Measurements from ENCODE around the gene KLRF1.

The KLRF1 gene

GRCh38 chr12:9806714-9807113 is 20.6 kb upstream of the KLRF1 start:
- Histone ChIP-seq H3K9me3 (no peaks in the 10 kb centered on the region), H3K9ac (no peak overlapping the region), H4K20me1 (no peaks in the 10 kb centered on the region), H3K4me2 (no peak overlapping the region), H3K36me3 (no peaks in the 10 kb centered on the region), H3K4me1 (0 out of 2 replicates have a peak, but pooled peaks cover 5% of the 10 kb centered on the region), H3K27me3 (no peaks in the 10 kb centered on the region), H3K4me3 (no peak overlapping the region), H3K27ac (no peak overlapping the region)
- no peak for TF ChIP-seq Cebpa-rat (IDR thresholded peaks at IDR 0.05)

DNA sequence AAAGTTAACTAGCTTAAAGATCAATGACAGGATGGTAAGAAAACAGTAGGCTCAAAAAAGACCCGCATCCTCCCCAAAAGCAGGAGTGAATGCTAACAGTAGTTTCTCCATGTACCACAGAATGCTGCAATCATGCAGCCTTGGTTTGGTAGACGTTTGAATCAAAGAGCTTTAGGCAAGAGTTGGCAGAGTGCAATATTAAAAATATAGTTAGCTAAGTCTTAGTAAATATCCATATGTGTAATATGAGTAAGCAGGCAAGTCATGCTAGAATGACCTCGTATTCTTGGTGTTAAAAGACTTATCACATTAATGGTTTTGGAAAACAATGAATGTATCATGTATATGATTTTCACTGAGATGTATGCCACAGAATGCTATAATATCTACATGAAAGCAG is 18.8 kb upstream of the KLRF1 start:
- Histone ChIP-seq H3K9ac (no peak overlapping the region), H3K27me3 (no peaks in the 10 kb centered on the region), H3K4me2 (no peak overlapping the region), H3K9me3 (no peaks in the 10 kb centered on the region), H3K4me1 (0 out of 2 replicates have a peak, but pooled peaks cover 5% of the 10 kb centered on the region), H3K36me3 (no peaks in the 10 kb centered on the region), H3K4me3 (no peak overlapping the region), H3K27ac (no peak overlapping the region), H4K20me1 (no peaks in the 10 kb centered on the region)
- no peak for TF ChIP-seq Cebpa-rat (IDR thresholded peaks at IDR 0.05)

DNA sequence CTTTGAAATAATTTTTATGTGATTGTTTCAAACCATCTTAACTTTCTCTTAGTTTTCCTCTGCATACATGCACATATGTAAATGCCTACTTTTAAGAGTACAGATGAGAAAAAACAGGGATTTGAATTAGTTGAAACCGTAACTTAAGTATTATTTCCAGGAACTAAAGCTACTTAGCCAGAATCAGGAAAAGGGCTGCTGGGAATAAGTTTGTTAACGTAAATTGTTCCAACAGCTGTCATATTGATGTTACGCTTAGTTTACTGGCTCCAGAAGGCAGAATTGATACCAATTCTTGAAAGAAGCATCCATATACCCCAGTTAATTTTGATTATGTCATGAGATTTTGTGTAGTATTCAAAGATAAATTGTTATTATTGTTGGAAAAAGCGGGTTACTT is 17.9 kb upstream of the KLRF1 start:
- Histone ChIP-seq H3K9ac (no peak overlapping the region), H4K20me1 (no peaks in the 10 kb centered on the region), H3K4me2 (no peak overlapping the region), H3K4me1 (peaks cover 12% of the 10 kb centered on the region), H3K27ac (no peak overlapping the region), H3K4me3 (no peak overlapping the region), H3K36me3 (no peaks in the 10 kb centered on the region), H3K27me3 (no peaks in the 10 kb centered on the region), H3K9me3 (no peaks in the 10 kb centered on the region)
- TF ChIP-seq Cebpa-rat (IDR thresholded peaks at IDR 0.05) = no peak

DNA sequence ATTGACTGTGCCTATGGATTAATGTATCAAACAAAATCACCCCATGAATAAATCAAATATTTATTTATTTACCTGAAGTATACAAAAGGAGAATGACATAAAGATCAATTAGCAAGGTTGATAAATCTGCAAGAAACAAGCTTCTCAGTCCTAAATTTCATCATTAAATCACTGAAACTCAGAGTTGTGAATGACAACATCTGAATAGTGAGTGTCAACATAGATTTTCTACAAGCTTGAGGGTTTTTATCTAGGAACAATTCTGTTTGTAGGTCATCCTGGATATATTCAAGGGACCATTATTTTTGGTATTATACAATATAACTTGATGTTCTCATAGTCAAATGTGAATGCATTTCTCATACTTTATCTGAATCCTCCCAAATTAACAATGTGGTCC is 17.4 kb upstream of the KLRF1 start:
- Histone ChIP-seq H3K9me3 (no peaks in the 10 kb centered on the region), H3K27me3 (no peaks in the 10 kb centered on the region), H3K27ac (no peak overlapping the region), H3K9ac (no peak overlapping the region), H3K4me1 (peaks cover 12% of the 10 kb centered on the region), H3K4me2 (no peak overlapping the region), H4K20me1 (no peaks in the 10 kb centered on the region), H3K4me3 (no peak overlapping the region), H3K36me3 (no peaks in the 10 kb centered on the region)
- no peak for TF ChIP-seq Cebpa-rat (IDR thresholded peaks at IDR 0.05)

GRCh38 chr12:9810671-9811070 is 16.6 kb upstream of the KLRF1 start:
- Histone ChIP-seq H3K36me3 (no peaks in the 10 kb centered on the region), H3K4me2 (0 out of 2 replicates have a peak overlapping the region, but pooled peaks have one; percentile 8), H3K27me3 (no peaks in the 10 kb centered on the region), H3K27ac (no peak overlapping the region), H4K20me1 (no peaks in the 10 kb centered on the region), H3K4me3 (no peak overlapping the region), H3K9me3 (no peaks in the 10 kb centered on the region), H3K4me1 (peaks cover 12% of the 10 kb centered on the region), H3K9ac (no peak overlapping the region)
- TF ChIP-seq Cebpa-rat (IDR thresholded peaks at IDR 0.05) = no peak

DNA sequence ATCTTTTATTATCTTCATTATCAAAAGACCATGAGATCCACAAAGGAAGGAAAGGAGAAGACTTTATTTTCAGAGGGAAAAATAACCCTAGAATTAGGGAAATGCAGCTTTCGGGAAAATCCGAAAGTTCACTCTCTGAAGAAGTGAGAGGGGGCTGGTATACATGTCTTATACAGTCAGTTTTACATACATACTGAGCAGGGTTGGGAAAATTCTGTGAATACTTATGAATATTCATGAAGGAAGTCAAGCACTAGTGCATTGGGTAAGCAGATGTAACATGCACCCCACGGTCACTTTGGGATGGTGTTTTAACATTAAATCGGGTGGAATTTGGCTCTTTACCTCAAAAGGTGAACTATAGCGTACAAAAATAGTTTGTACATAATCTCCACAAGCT is 15.7 kb upstream of the KLRF1 start:
- Histone ChIP-seq H3K4me3 (no peak overlapping the region), H3K4me1 (peaks cover 12% of the 10 kb centered on the region), H4K20me1 (no peaks in the 10 kb centered on the region), H3K4me2 (no peak overlapping the region), H3K9ac (no peak overlapping the region), H3K36me3 (no peaks in the 10 kb centered on the region), H3K9me3 (no peaks in the 10 kb centered on the region), H3K27me3 (no peaks in the 10 kb centered on the region), H3K27ac (no peak overlapping the region)
- no peak for TF ChIP-seq Cebpa-rat (IDR thresholded peaks at IDR 0.05)

- Histone ChIP-seq H3K36me3 (no peaks in the 10 kb centered on the region), H3K9me3 (no peaks in the 10 kb centered on the region), H3K27ac (no peak overlapping the region), H3K4me3 (no peak overlapping the region), H3K27me3 (no peaks in the 10 kb centered on the region), H3K4me1 (peaks cover 12% of the 10 kb centered on the region), H3K4me2 (peak overlapping the region; percentile 31), H3K9ac (no peak overlapping the region), H4K20me1 (no peaks in the 10 kb centered on the region)
- no peak for TF ChIP-seq Cebpa-rat (IDR thresholded peaks at IDR 0.05)
Measured at GRCh38 chr12:9813821-9814798, 13.2 kb upstream of the KLRF1 start.

- Histone ChIP-seq H3K27me3 (no peaks in the 10 kb centered on the region), H3K4me1 (no peaks in the 10 kb centered on the region), H3K9me3 (no peaks in the 10 kb centered on the region), H3K4me2 (no peak overlapping the region), H3K36me3 (no peaks in the 10 kb centered on the region), H3K9ac (no peak overlapping the region), H4K20me1 (no peaks in the 10 kb centered on the region), H3K27ac (no peak overlapping the region), H3K4me3 (no peak overlapping the region)
- TF ChIP-seq Cebpa-rat (IDR thresholded peaks at IDR 0.05) = no peak
Measured at GRCh38 chr12:9820281-9820930, 6.9 kb upstream of the KLRF1 start.

- Histone ChIP-seq H3K9me3 (no peaks in the 10 kb centered on the region), H3K27ac (no peak overlapping the region), H3K9ac (no peak overlapping the region), H4K20me1 (no peaks in the 10 kb centered on the region), H3K27me3 (no peaks in the 10 kb centered on the region), H3K4me1 (no peaks in the 10 kb centered on the region), H3K4me3 (no peak overlapping the region), H3K36me3 (no peaks in the 10 kb centered on the region), H3K4me2 (no peak overlapping the region)
- TF ChIP-seq Cebpa-rat (IDR thresholded peaks at IDR 0.05) = no peak
Measured at GRCh38 chr12:9829483-9829882, 2.2 kb downstream of the KLRF1 start.

- Histone ChIP-seq H3K27me3 (no peaks in the 10 kb centered on the region), H3K27ac (no peak overlapping the region), H3K9me3 (no peaks in the 10 kb centered on the region), H4K20me1 (no peaks in the 10 kb centered on the region), H3K36me3 (no peaks in the 10 kb centered on the region), H3K4me1 (no peaks in the 10 kb centered on the region), H3K4me3 (no peak overlapping the region), H3K9ac (no peak overlapping the region), H3K4me2 (no peak overlapping the region)
- TF ChIP-seq Cebpa-rat (IDR thresholded peaks at IDR 0.05) = no peak
Measured at GRCh38 chr12:9829982-9830381, 2.7 kb downstream of the KLRF1 start.

Data from BLaER1 (cell line).